SH-SY5Y (cell line): Measurements from ENCODE around the gene TM2D3.

Source experiments
- GATA2 ChIP-seq: IDR thresholded peaks from 2 replicates; pipeline ENCODE4 v1.6.1; 2011; ENCODE audit warnings: mild to moderate bottlenecking, low read depth, low read length
- GATA3 ChIP-seq: IDR thresholded peaks from 2 replicates; pipeline ENCODE4 v1.6.1; 2011; ENCODE audit warnings: low read depth, mild to moderate bottlenecking, low read length, moderate library complexity

- TF ChIP-seq GATA2 (no peak), GATA3 (no peak)
Measured at GRCh38 chr15:101657171-101657570, 5.0 kb upstream of the TM2D3 start.
